GM23248 (cell line): ENCODE data around the gene RIN2.

Source experiments
- EZH2 ChIP-seq: fragments of 200-600 bp; sonication (generic); IDR thresholded peaks from 2 replicates; pipeline ENCODE4 v1.6.1; 2018; ENCODE audit warnings: antibody characterized with exemption, mild to moderate bottlenecking; ENCODE audit not compliant: insufficient read depth, poor library complexity, severe bottlenecking
- EZH2phosphoT487 ChIP-seq: fragments of 200-600 bp; sonication (generic); IDR thresholded peaks from 2 replicates; pipeline ENCODE4 v1.6.1; 2018; ENCODE audit warnings: antibody characterized with exemption, moderate library complexity, mild to moderate bottlenecking, low read depth; ENCODE audit not compliant: insufficient read depth

- no peak for TF ChIP-seq EZH2
- TF ChIP-seq EZH2phosphoT487: no peak
Observed at GRCh38 chr20:19725373-19725772, 32.7 kb upstream of the RIN2 start.
